Pancreas (tissue), 10 donors: ENCODE measurements around the gene SAMD15. TPM values are rescaled to one million over a fixed set of nuclear protein-coding genes. Genes with fewer than 3 reads are reported as not detected.
"Not testable (repeated sequence)": the region's sequence is repeated elsewhere in the genome, so short reads cannot be mapped to it uniquely, and the experiment has no call there.

ENCODE experiments used
- ATAC-seq, 4 donors: fragments of 200-7000 bp; cut with Tn5 transposase; one replicate each; pipeline versions ENCODE4 v1.8.0 to v1.9.1; 2020; ENCODE audit warnings: mild to moderate bottlenecking in 4 of 4, moderate library complexity in 4 of 4
- DNase-seq, 6 donors: peaks; one replicate each; pipeline ENCODE4 v3.0.0-alpha.2; 2020
- FAIRE-seq: peaks from 2 replicates; lab custom pipeline; 2012; peaks lifted over from hg19 to GRCh38; lab: Jason Lieb, UNC
- H3K27ac ChIP-seq, 4 donors: fragments of 200-600 bp; sonication (generic); 1 replicate in 3 of 4; 2 replicates in 1 of 4; pipeline versions ENCODE4 v1.5.0 to v1.8.0; 2020
- H3K27me3 ChIP-seq, 4 donors: fragments of 200-600 bp; one replicate each; pipeline ENCODE4 v1.8.0; 2021
- H3K36me3 ChIP-seq, 3 donors: fragments of 200-600 bp; sonication (generic) in 1 of 3; one replicate each; pipeline versions ENCODE4 v1.5.0 to v1.8.0; 2020 to 2021
- H3K4me1 ChIP-seq, 3 donors: fragments of 200-600 bp; one replicate each; pipeline ENCODE4 v1.8.0; 2021
- H3K4me3 ChIP-seq, 4 donors: fragments of 200-600 bp; sonication (generic) in 2 of 4; one replicate each; pipeline versions ENCODE4 v1.5.0 to v1.8.0; 2020 to 2021
- H3K9me3 ChIP-seq, 4 donors: fragments of 200-600 bp; one replicate each; pipeline ENCODE4 v1.8.0; 2021
- CTCF ChIP-seq, 4 donors: fragments of 200-600 bp; sonication (generic) in 3 of 4; IDR thresholded peaks; one replicate each; pipeline versions ENCODE4 v1.5.0 to v1.8.0; 2021; ENCODE audit warnings: antibody characterized with exemption in 4 of 4
- WGBS, 2 donors: extraction: QIAGEN DNeasy Blood & Tissue Kit; methylation state at CpG; one replicate each; pipeline ENCODE4 v1.1.7; 2013; 5-methylcytosine and 5-hydroxymethylcytosine counted together
- intact Hi-C, 3 donors: fragments of 100-400 bp; cut with DNase I; formaldehyde crosslinking; loops; one replicate each; pipeline versions ENCODE4 v1.11.1 to v1.14.2; 2022
- polyA plus RNA-seq, 2 donors: library from polyadenylated mRNA; stranded (reverse); fragments of 200-250 nt; gene quantifications; one replicate each; pipeline ENCODE4 v1.2.3, GENCODE V29; 2013
- total RNA-seq, 6 donors: library from RNA; stranded (reverse); fragmentation: NEBNext Ultra II Directional in 4 of 6; extraction: Animal tissue kit (Norgen Biotek cat#: 25700) in 4 of 6; gene quantifications; one replicate each; pipeline versions ENCODE4 v1.2.1 to v1.2.4, GENCODE V29; 2021 to 2023
- donor health status: healthy with polysubstance abuse.
- donor health status: DM: no; HTN: no; CAD: no; lungs with moderate emphysema.
- donor health status: DM: no; HTN: no; CAD: no.
- donor health status: control.
- donor health status: control.
- donor health status: Bipolar disorder and iron deficiency.
- donor health status: DM: yes; HTN: yes; CAD: no.
- donor health status: DM: no; HTN: no; CAD: no.
- donor health status: DM: no; HTN: no; CAD: no.
- donor health status: DM: yes; HTN: yes; CAD: no.

SAMD15 gene
- total RNA-seq, result 1 to 10 TPM in 1 of 6 donors, under 1 TPM in 5; 0.28 to 1.5 (median 0.92) TPM
- 1 to 10 TPM in 1 of 2 donors, under 1 TPM in 1; 0.49 to 1.5 TPM for polyA plus RNA-seq

DNA sequence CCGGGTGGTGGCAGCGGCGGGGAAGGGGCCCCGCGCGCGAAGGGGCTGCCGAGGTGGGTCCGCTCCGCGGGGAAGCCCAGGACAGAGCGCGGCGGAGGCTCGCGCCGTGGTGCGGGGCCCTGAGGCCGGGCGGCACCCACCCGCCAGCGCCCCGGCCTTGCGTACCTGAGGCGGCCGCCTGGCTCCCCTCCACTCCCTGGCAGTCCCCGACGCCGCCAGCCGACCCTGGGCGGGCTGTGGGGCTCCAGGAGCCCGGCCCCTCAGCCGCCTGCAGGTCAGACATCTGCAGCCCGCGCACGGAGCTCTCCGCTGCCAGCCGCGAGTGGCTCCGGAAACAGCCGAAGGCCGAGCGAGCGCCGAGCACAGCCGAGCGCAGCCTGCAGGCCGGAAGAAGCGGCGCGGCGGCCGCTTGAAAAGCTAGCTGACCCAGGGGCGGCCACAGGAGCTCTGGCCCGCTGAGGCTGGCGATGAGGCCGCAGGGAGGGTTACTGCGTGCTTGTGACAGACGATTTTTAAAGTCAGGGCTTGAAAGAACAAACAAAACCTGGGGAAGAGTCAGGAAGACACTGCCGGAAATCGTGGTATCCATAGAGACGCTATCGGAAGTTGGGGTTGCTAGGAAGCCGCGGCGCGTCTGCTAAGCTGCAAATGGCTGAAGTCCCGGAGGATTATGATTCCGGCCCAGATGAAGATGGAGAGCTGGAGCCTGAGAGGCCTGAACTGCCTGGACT lies at the start of gene SAMD15, which contains the start of gene TMED8:
Gene SAMD15, plus strand, starts transcription at position 609 of the 731 bp plus-strand sequence. Its CDS starts 40 bp downstream, at position 649.
Gene TMED8, minus strand, starts transcription at position 324 of the 731 bp plus-strand sequence. Its CDS starts 41 bp downstream, at position 283.
- 0% methylated on average over 56 to 69 of the region's 69 CpGs for WGBS, 2 donors

DNA sequence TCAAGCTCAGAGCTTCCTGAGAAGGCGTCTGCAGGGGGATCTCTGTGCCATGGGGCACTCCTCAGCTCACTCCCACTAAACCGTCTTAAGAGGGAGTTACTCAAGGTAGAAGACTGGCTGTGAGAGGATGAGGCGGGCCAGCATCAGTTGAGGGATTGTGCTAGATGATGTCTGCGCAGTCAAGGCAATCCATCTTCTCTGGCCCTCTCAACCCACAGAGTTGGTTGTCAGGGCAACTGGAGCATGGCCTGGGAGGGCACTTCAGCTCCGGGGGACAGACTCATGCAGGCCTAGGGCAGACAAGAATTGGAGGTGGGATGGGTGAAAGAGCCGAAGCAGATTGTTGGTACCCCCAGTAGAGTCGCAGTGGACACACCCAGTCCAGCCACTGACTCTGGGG lies 47.3 kb upstream of the SAMD15 start:
- FAIRE-seq (no peak), DNase-seq (peak in 1 of 6 donors; percentile 30), ATAC-seq (no peak)
- 80 to 88% methylated on average over 7 of the region's 7 CpGs for WGBS, 2 donors
- Histone ChIP-seq H3K9me3 (no peaks in the 10 kb centered on the region), H3K4me1 (no peaks in the 10 kb centered on the region), H3K36me3 (no peaks in the 10 kb centered on the region), H3K27ac (no peak overlapping the region), H3K4me3 (no peak overlapping the region), H3K27me3 (no peaks in the 10 kb centered on the region)
- intact Hi-C loops, result no loop called here
- no peak for TF ChIP-seq CTCF (IDR thresholded peaks at IDR 0.05)

More for the DNA sequence above, at the start of gene SAMD15, which contains the start of gene TMED8:
- ATAC-seq, result peak; percentile 98 to 99 (median 98)
- DNase-seq, result peak; percentile 76 to 94 (median 84)
- H3K4me1 ChIP-seq, result peaks cover 0 to 12% (median 0%) of the 10 kb centered on the region in 3 donors
- FAIRE-seq, result no peak
- no peaks in the 10 kb centered on the region for H3K27me3 ChIP-seq
- peak within 1 kb of the TSS; percentile 85 to 96 (median 92) for H3K4me3 ChIP-seq
- no peaks in the 10 kb centered on the region for H3K36me3 ChIP-seq
- peak in 1 of 4 donors; percentile 22 for TF ChIP-seq CTCF (IDR thresholded peaks at IDR 0.05)
- no peaks in the 10 kb centered on the region for H3K9me3 ChIP-seq
- H3K27ac ChIP-seq, result peak within 1 kb of the TSS; percentile 73 to 88 (median 80)
- intact Hi-C loops, result no loop called here

GRCh38 chr14:77335576-77335975 lies 41.6 kb upstream of the SAMD15 start:
- 90 to 94% methylated on average over 3 of the region's 3 CpGs for WGBS, 2 donors
- intact Hi-C loops, result no loop called here
- no peak for TF ChIP-seq CTCF (IDR thresholded peaks at IDR 0.05)
- FAIRE-seq, result no peak
- Histone ChIP-seq H3K4me1 (no peaks in the 10 kb centered on the region), H3K27me3 (no peaks in the 10 kb centered on the region), H3K4me3 (no peak overlapping the region), H3K36me3 (no peaks in the 10 kb centered on the region), H3K9me3 (no peaks in the 10 kb centered on the region), H3K27ac (no peak overlapping the region)
- ATAC-seq, result no peak
- DNase-seq, result no peak

DNA sequence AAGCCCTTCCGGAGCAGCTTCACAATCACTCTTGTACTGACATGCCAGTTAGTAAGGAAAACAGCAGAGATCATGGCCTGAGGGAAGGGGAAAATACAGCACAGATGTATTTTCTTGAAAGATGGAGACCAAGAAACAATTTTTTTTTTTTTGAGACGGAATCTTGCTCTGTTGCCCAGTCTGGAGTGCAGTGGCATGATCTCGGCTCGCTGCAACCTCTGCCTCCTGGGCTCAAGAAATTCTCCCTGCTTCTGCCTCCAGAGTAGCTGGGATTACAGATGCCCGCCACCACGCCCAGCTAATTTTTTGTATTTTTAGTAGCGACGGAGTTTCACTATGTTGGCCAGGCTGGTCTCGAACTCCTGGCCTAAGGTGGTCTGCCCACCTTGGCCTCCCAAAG lies 39.9 kb upstream of the SAMD15 start:
- H3K27me3 ChIP-seq, H3K9me3 ChIP-seq, H3K27ac ChIP-seq, H3K4me1 ChIP-seq, H3K36me3 ChIP-seq, FAIRE-seq, H3K4me3 ChIP-seq, DNase-seq, intact Hi-C loops, ATAC-seq: not testable (repeated sequence)
- 96% methylated on average over 9 of the region's 9 CpGs for WGBS, 2 donors

DNA sequence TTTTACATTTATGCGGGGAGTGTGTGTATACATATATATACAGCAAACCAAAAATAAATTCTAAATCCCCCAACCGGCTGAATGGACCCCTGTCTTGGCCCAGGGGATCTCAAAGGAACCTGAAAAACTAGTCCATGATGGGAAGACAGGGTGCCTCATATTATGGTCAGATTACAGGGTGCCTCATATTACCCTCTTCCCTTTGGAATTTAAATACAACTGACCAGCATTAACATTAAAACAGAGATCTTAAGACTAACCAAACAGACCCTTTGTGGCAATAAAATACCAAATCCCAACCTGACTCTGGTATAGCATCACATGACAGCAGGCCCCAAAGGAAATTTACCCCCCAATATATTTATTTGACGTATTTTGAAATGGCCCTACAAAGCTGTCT lies 39.3 kb upstream of the SAMD15 start:
- Histone ChIP-seq H3K36me3 (peaks cover 0 to 5% (median 0%) of the 10 kb centered on the region in 3 donors), H3K27ac (no peak overlapping the region), H3K4me3 (no peak overlapping the region), H3K27me3 (no peaks in the 10 kb centered on the region), H3K4me1 (no peaks in the 10 kb centered on the region), H3K9me3 (no peaks in the 10 kb centered on the region)
- ATAC-seq (no peak), FAIRE-seq (no peak), DNase-seq (no peak)
- 91 to 92% methylated on average over 3 of the region's 3 CpGs for WGBS, 2 donors
- TF ChIP-seq CTCF (IDR thresholded peaks at IDR 0.05), result no peak
- intact Hi-C loops, result no loop called here
